ENCODE measurements around the gene POLD3.

- no peak for TF ChIP-seq CTCF (IDR thresholded peaks at IDR 0.05)
- no peak for TF ChIP-seq EP300 (IDR thresholded peaks at IDR 0.05)
- no peak for TF ChIP-seq POLR2A (IDR thresholded peaks at IDR 0.05)
- TF ChIP-seq POLR2AphosphoS5 (IDR thresholded peaks at IDR 0.05) = no peak
Observed at GRCh38 chr11:74577181-74577580, 15.2 kb upstream of the POLD3 start.

Data from sigmoid colon (tissue), 4 donors.